ENCODE results near the gene C11orf52. TPM values are rescaled to one million over a fixed set of nuclear protein-coding genes. Genes with fewer than 3 reads are reported as not detected.

The C11orf52 gene
- polyA plus RNA-seq, 2 of the 4 experiments (the other 2 are of a cell fraction) = 0.08 to 0.13 TPM

DNA sequence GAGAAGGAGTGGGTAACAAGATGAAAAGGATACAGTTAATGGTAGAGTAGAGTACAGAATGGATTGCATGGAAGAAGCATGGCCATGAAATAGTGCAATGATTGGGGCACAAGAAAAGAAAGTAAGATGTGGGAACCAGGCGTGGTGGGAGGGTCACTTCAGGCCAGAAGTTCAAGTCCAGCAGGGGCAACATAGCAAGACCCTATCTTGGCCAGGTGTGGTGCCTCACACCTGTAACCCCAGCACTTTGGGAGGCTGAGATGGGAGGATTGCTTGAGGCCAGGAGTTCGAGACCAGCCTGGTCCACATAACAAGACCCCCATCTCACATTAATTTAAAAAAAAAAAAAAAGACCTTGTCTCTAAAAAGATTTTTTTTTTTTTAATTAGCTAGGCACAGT lies 1.4 kb upstream of the C11orf52 start:
- FAIRE-seq = no peak
- TF ChIP-seq JUNB (IDR thresholded peaks at IDR 0.05) = no peak
- TF ChIP-seq FOXS1 (CRISPR knock-in tag; IDR thresholded peaks at IDR 0.05) = no peak
- TF ChIP-seq TP53 (CRISPR knock-in tag; IDR thresholded peaks at IDR 0.05) = no peak
- TF ChIP-seq HEYL (CRISPR knock-in tag; IDR thresholded peaks at IDR 0.05) = no peak
- TF ChIP-seq POLR2A (IDR thresholded peaks at IDR 0.05; ENCODE audit: low read length) = no peak
- TF ChIP-seq RAD21 (conservative IDR thresholded peaks at IDR 0.05 in 1 of 2, IDR thresholded peaks at IDR 0.05 in 1 of 2) = no peak
- no peak for TF ChIP-seq NPAS2 (CRISPR knock-in tag; IDR thresholded peaks at IDR 0.05; ENCODE audit: borderline replicate concordance)
- no peak for TF ChIP-seq EHF (CRISPR knock-in tag; IDR thresholded peaks at IDR 0.05)
- CTCF ChIA-PET = interaction anchor here (1.2 kb wide), 1 partner anchor 65 kb away, joined by 3 read pairs; no protein-coding TSS in a partner anchor
- H3K4me3 ChIP-seq = no peak overlapping the region
- no peaks in the 10 kb centered on the region for H3K9me3 ChIP-seq
- no peak for DNase-seq (ENCODE audit: low read depth in 1 of 2, low spot score in 1 of 2)
- 48% methylated on average over 2 of the region's 2 CpGs for WGBS (ENCODE audit: missing lambda C conversion rate)
- POLR2A ChIA-PET = interaction anchor here (0.9 kb wide), 1 partner anchor 9 kb away, joined by 4 read pairs; no protein-coding TSS in a partner anchor
- ATAC-seq = no peak
- peaks cover 6% of the 10 kb centered on the region for H3K4me1 ChIP-seq
- no peak overlapping the region for H3K4me2 ChIP-seq
- no peak overlapping the region for H3K27ac ChIP-seq

DNA sequence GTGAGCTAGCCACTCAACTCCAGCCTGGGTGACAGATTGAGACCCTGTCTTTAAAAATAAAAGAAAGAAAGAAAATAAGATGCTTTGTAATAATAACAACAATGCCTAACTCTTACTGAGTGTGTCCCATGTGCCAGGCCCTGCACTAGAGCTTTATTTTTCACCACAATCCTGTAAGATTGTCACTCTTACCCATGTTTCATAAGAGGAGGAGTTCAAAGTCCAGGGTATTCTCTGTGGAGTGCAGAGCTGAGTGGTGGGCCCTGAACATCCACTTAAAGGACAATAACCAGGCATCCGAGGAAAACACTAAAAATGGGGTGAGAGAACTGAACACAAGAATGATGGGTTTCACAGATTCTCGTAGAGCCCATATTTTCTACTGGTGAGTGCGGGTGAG lies 925 bp upstream of the C11orf52 start:
- ChIA-PET CTCF (interaction anchor here (1.2 kb wide), 1 partner anchor 64 kb away, joined by 3 read pairs; no protein-coding TSS in a partner anchor), POLR2A (interaction anchor here (0.9 kb wide), 1 partner anchor 9 kb away, joined by 4 read pairs; no protein-coding TSS in a partner anchor)
- ATAC-seq (no peak), FAIRE-seq (no peak), DNase-seq (ENCODE audit: low read depth in 1 of 2, low spot score in 1 of 2) (no peak)
- Histone ChIP-seq H3K4me3 (no peak overlapping the region), H3K27ac (no peak overlapping the region), H3K9me3 (no peaks in the 10 kb centered on the region), H3K4me1 (peaks cover 8% of the 10 kb centered on the region), H3K4me2 (no peak overlapping the region)
- TF ChIP-seq RARB (CRISPR knock-in tag; IDR thresholded peaks at IDR 0.05) (no peak), MAZ (IDR thresholded peaks at IDR 0.05; ENCODE audit: borderline replicate concordance, low read depth, low read length) (no peak), POLR2A (IDR thresholded peaks at IDR 0.05; ENCODE audit: low read length) (no peak), RFX5 (IDR thresholded peaks at IDR 0.05) (no peak), ZFP36 (IDR thresholded peaks at IDR 0.05; ENCODE audit: borderline replicate concordance, partially characterized antibody) (no peak), NPAS2 (CRISPR knock-in tag; IDR thresholded peaks at IDR 0.05; ENCODE audit: borderline replicate concordance) (no peak), NFE2L2 (conservative IDR thresholded peaks at IDR 0.05; ENCODE audit: low read length) (no peak)
- WGBS (ENCODE audit: missing lambda C conversion rate) = 94% methylated on average over 3 of the region's 3 CpGs

DNA sequence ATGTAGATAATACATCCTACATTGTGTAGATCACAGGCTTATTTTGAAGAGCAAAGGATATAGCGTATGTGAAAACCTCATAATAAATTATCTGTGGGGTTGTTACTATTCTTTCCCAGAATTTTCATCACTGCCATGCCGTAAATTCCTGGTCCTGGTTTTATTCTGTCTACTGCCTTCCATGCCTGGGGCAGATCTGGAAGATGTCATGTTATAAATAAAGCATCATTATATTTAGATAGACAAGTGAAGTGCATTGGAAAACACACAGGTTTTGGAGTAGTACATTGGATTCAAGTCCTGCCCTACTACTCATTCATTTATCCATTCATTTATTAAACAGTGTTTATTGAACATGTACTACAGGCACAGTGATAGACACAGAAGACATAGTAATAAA lies 2.2 kb downstream of the C11orf52 start:
- ATAC-seq = no peak
- no peak overlapping the region for H3K4me3 ChIP-seq
- H3K4me2 ChIP-seq = no peak overlapping the region
- no peak for DNase-seq (ENCODE audit: low read depth in 1 of 2, low spot score in 1 of 2)
- no peak overlapping the region for H3K27ac ChIP-seq
- POLR2A ChIA-PET = no interaction called here
- peaks cover 39% of the 10 kb centered on the region for H3K4me1 ChIP-seq
- TF ChIP-seq, protein P1, sequence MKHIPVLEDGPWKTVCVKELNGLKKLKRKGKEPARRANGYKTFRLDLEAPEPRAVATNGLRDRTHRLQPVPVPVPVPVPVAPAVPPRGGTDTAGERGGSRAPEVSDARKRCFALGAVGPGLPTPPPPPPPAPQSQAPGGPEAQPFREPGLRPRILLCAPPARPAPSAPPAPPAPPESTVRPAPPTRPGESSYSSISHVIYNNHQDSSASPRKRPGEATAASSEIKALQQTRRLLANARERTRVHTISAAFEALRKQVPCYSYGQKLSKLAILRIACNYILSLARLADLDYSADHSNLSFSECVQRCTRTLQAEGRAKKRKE (CRISPR knock-in tag; IDR thresholded peaks at IDR 0.05; ENCODE audit: low read depth) = no peak
- TF ChIP-seq FOXS1 (CRISPR knock-in tag; IDR thresholded peaks at IDR 0.05) (no peak), EP300 (IDR thresholded peaks at IDR 0.05) (no peak), CHD2 (IDR thresholded peaks at IDR 0.05; ENCODE audit: low read length, partially characterized antibody) (no peak), ZNF302 (CRISPR knock-in tag; IDR thresholded peaks at IDR 0.05) (no peak), EHMT2 (IDR thresholded peaks at IDR 0.05; ENCODE audit: low read depth) (no peak), JUNB (IDR thresholded peaks at IDR 0.05) (no peak), POLR2A (IDR thresholded peaks at IDR 0.05; ENCODE audit: low read length) (no peak), HDAC2 (IDR thresholded peaks at IDR 0.05) (no peak), RFX5 (IDR thresholded peaks at IDR 0.05) (no peak), HOXB13 (CRISPR knock-in tag; IDR thresholded peaks at IDR 0.05; ENCODE audit: low read depth) (no peak)
- TF ChIP-seq, protein P2, sequence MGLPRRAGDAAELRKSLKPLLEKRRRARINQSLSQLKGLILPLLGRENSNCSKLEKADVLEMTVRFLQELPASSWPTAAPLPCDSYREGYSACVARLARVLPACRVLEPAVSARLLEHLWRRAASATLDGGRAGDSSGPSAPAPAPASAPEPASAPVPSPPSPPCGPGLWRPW (IDR thresholded peaks at IDR 0.05) = no peak
- TF ChIP-seq, protein P3, sequence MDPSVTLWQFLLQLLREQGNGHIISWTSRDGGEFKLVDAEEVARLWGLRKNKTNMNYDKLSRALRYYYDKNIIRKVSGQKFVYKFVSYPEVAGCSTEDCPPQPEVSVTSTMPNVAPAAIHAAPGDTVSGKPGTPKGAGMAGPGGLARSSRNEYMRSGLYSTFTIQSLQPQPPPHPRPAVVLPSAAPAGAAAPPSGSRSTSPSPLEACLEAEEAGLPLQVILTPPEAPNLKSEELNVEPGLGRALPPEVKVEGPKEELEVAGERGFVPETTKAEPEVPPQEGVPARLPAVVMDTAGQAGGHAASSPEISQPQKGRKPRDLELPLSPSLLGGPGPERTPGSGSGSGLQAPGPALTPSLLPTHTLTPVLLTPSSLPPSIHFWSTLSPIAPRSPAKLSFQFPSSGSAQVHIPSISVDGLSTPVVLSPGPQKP (IDR thresholded peaks at IDR 0.05; ENCODE audit: low read depth, low read length) = no peak
- 96% methylated on average over 2 of the region's 2 CpGs for WGBS (ENCODE audit: missing lambda C conversion rate)
- no peaks in the 10 kb centered on the region for H3K9me3 ChIP-seq
- CTCF ChIA-PET = interaction anchor here (0.6 to 0.8 kb wide), 2 partner anchors 66 to 558 kb away, joined by 3 to 4 read pairs; no protein-coding TSS in a partner anchor
- FAIRE-seq = no peak
